HG03378 (cell line): ENCODE results near the gene PLN.

ENCODE experiments used
- ATAC-seq: cut with Tn5 transposase; IDR thresholded peaks from one replicate; pipeline ENCODE4 v1.9.1; 2021; ENCODE audit warnings: mild to moderate bottlenecking, moderate library complexity; ENCODE audit not compliant: unreplicated experiment

The PLN gene

DNA sequence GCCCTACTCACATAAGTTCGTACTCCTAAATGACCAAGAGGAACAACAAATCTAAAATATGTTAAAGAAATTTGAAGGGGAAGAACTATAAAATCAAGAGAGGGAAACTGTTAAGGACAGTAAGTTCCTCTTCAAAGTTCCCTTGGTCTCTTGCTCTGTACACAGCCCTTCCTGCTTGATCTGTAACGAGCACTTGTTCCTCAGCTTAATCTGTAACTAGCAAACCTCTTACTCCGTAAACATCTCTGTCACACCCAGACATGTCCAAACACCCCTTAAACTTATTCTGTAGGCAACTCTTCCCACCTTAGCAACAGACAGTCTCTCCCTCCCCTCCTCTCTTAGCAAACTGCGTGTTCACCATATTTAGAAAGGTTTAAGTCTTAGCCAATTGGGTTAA is 29.9 kb downstream of the PLN start:
- no peak for ATAC-seq

DNA sequence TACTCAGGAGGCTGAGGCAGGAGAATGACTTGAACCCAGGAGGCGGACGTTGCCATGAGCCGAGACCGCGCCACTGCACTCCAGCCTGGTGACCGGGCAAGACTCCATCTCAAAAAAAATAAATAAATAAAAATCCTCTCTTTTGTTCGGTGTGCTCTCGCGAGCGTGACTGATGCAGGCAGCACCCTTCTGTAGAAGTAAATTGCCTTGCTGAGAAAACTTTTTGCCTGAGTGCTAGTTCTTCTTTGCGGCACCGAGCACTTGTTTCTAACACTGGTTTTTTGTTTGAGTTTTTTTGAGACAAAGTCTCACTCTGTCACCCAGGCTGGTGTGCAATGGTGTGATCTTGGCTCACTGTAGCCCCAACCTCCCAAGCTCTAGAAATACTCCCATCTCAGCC is 30.5 kb downstream of the PLN start:
- no peak for ATAC-seq

DNA sequence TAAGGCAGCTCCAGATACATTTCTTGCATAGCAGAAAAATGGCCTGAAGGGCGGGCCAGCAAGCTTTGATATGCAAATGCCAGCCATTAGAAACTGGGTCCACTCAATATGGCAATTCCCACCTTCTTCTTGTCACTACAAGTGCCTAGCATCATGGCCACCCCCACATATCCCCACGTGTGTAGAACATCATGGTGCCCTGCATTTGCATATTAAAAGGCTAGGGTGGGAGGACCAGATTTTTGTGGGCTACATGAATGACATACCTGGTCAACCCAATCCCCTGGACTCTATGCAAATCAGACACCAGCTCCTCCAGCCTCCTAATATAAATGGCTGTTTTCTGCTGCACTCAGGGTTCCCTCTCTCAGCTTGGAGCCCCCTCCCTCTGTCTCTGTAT is 31.7 kb downstream of the PLN start:
- ATAC-seq, result no peak

DNA sequence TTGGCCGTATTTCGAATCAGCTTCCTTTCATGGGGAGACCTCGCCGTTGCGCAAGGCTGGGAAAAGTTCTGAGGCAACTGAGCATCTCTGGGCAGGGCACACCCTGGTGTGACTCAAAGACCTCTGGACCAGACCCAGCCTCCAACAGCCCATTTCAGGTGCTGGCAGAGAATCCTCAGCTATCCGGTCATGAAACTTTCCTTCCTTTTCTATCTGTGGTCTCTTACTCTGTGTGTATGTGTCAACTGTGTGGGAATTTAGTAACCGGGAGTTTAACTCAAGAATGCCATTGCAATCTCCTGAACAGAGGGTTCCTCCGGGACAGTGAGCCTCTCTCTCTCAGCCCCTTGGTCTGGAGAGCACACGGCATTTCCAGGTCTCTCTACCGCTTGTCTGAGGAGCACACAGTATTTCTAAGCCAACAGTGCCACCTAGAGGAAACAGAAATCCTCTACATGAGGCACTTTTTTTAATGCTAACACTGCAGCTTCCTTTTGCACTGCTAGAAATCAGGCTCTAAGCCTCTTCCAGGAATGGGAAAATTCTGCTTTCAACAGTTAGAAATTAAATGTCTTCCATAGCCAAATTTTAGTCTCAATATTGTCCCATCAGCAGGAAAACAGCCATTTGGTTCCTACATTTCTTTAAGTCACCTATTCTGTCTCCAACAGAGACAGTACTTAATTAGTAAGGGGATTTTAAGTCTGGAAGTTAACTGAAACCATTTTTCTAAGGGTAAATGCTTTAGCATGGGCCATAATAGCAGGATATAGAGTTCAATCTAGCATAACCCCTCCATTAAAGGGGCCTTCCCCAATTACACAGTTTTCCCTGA is 32.7 kb downstream of the PLN start:
- ATAC-seq, result peak; percentile 66

DNA sequence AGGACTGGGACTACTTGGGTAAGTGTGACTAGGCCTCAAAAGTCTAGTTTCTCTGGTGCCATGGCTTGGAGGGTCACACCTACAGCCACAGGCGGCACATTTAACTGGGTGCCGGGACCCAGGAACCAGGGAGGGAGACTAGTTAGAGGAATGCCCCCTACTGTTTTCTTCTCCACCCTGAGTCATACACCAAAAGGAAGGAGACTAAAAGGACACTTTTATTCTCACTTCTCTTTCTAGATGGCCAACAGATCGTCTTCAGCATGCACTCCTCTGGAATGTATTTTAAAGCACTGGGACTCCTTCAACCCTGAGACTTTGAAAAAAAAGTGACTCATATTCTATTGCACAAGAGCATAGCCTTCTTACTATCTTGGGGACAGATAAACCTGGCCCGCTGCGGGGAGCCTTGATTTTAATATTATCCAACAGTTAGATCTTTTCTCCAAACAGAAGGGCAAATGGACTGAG is 33.4 kb downstream of the PLN start:
- ATAC-seq, result no peak

DNA sequence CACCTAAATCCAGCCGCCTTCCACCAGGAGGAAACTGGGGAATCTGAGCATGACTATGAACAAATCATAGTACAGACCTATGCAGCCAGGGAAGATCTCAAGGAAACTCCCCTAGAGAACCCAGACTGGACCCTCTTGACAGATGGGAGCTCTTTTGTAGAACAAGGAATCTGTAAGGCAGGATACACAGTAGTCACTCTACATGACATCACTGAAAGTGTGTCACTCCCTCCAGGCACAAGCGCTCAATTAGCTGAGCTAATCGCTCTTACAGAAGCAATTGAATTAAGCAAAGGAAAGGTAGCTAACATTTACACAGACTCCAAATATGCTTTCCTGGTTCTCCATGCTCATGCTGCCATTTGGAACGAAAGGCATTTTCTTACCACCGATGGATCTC is 36.8 kb downstream of the PLN start:
- no peak for ATAC-seq

DNA sequence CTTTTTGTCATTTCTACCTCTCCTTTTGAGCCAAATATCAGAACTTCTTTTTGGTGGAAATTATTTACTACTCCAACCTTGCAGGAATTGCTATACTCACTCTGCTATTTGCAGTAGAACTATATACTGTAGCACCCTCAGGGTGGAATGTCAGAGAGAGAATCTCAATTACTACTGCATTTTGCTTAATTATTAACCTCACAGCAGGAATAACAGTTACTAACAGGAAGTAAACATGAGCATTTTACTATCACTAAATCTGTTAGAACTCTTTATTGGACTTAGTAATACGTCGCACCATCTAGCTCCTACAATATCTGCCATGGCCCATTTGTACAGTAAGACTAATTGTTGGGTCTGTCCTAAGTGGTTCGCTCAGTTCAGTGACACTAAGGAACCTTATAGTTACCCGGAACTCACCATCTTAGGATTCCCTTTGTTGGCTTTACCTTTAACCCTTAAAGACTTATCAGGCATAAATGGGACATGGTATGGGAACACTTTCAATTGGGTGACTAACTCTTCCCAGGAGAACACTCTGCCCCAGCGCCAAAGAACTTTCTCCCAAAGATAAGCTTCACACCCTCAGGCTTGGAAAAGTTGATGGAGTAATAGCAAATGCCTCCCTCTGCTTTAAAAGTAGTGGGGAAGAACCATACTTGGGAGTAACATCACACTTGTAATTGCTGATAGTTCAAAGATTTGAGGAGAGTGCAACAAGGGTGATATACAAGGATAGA is 38.8 kb downstream of the PLN start:
- ATAC-seq, result no peak

DNA sequence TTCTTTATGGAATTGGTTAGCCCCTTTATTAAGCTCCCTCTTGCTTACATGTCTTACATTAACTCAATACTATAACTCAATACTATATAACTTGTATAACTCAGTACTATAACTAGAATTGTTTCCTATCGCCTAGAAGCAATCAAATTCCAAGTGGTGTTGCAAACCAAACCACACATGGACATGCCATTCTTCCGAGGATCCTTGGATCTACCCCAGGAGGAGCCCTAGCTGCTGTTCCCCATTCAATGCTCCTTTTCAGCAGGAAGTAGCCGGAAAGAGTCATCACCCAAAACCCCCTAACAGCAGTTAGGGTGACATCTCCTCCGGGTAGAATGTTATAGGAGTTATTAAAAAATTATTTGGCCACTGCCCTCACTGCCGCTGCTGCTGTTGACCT is 40.5 kb downstream of the PLN start:
- ATAC-seq, result no peak

DNA sequence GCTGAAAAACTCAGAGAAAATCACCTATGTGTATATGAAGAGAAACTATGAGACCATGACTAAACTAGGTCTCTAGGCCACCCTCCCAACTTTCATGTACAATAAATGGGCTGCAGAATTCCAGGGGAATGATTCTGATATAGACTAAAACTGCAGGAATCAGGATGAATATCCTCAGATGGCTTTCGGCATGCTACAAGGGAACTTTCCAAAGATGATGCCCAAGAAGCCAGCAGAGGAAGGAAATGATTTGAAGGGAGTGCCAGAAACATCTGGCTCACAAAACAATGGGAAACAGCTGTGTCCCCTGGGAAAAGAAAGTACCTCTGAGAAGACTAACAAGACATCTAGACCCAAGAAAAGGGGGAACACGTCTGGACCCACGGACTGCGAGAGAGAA is 41.1 kb downstream of the PLN start:
- ATAC-seq, result no peak

DNA sequence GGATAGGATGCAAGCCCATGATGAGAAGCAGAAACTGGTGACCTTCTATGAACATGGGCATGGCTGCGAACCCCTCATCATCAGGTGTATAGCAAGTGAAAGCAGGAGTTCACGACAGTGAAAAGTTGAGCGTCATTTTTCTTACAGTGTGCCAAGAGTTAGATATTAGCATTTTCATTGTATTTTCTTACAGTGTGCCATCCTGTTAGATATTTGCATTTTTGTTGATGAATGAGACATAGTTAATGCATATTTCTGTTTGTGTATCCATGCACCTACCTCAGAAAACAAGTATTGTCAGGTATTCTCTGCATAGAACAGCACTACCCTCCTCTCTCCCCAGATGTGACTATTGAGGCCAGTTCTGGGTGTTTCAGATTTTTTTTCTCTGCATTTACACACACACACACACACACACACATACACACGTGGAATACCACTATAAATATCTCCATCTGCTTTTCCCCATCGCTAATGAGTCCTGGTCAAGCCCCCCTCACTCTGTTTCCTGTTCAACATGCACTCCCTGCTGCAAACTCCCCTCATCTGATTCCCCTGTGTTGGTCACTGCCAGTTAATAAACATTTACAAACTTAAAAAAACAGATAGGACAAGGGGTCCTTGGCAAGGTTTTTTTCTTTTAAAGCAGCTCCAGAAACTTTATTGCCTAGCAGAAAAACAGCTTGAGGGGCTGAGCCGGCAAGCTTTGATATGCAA is 41.7 kb downstream of the PLN start:
- no peak for ATAC-seq

DNA sequence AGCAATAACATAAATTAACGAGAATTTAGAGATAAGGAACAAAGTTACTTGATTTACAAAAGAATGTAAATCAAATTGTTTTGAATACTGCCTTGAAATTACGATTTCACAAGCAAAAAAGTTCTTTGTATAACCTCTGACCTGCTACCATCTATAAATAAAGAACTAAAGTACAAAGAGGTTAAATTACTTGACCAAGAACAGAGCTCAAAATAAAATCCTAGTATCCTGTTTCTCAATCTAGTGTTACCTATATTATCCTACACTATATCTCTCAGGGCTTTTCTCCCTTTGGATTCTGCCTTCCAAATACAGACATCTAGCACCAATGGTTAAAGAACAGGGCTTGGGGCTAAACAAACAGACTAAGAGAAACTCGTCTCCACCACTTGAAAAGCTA is 43.8 kb downstream of the PLN start:
- no peak for ATAC-seq

DNA sequence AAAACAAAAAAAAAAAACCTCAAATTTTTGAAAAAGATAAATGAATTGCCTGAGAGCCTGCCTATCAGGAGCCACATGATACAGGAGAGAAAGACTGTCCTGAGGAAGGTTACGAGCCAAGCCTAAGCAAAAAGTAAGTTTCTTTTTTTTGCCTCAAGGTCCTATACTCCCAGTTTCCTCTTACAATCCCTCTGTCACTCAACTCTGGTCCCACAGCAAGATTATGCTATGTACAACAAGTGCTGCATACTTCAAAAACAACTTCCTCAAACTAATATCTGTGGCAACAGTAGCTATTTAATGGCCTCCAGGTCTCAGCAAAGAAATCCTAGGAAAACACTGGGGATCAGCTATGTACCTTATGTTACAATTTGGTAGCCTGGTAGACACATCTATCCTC is 46.8 kb downstream of the PLN start:
- no peak for ATAC-seq

DNA sequence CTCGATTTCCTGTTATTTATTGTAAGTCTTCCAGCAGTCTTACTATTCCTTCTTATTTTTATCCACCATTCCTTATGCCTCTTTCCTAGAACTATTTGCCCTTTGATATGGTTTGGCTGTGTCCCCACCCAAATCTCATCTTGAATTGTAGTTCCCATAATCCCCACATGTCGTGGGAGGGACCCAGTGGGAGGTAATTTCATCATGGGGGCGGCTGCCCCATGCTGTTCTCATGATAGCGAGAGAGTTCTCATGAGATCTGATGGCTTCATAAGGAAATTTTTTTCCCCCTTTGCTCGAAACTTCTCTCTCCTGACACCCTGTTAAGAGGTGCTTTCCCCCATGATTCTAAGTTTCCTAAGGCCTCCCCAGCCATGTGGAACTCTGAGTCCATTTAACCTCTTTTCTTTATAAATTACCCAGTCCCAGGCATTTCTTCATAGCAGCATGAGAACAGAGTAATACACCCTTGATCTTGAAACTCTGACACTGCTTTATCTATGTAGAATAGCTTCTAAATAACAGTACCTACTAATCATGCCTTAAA is 48.8 kb downstream of the PLN start:
- ATAC-seq, result no peak

DNA sequence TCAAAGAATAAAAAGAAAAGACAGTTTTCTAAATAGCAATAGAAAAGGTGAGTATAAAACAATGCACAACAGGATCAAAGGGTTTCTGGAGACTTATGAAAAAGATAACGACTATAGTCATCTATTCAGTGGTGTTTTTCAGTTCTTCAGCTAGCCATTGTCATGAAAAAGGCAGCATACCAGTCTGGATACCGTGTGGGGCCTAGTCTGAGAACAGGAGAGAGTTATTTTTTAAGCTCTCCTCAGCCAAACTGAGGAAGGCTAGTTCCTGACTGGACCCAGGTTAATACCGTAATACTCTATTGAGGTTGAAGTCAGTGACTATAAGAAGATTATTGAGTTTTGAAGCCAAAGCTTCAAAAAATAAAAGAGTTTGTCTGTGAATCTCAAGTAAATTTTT is 49.5 kb downstream of the PLN start:
- ATAC-seq, result no peak

DNA sequence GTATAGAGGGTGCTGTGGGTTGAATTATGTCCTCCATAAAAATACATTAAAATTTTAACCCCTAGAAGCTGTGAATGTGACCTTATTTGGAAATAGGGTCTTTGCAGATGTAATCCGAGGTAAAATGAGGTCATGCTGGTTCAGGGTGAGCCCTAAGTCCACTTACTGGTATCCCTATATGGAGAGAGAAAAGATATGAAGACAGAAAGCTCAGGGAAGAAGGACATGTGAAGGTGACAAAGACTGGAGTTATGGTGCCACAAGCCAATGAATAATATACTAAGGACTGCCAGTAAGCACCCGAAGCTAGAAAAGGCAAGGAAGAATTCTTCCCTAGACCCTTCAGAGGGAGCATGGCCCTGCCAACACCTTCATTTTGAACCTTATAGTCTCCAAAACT is 50.2 kb downstream of the PLN start:
- no peak for ATAC-seq

DNA sequence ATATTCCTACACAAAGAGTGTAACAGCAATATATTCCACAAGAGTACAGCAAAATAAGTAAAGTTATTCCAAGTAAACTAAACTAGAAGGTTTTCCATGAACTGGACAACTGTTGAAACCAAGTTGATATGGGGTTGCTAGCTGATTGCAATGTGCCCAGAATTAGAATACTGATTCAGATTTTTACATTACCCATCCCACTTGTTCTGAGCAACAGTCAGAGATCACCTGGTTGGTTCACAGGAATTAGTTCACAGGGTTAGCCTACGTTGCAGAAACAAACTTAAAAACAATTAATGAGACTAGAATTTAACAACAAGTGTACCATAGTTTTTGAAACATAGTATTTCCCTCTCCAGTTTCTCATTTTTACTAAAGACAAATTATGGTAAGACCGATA is 54.2 kb downstream of the PLN start:
- ATAC-seq, result no peak

DNA sequence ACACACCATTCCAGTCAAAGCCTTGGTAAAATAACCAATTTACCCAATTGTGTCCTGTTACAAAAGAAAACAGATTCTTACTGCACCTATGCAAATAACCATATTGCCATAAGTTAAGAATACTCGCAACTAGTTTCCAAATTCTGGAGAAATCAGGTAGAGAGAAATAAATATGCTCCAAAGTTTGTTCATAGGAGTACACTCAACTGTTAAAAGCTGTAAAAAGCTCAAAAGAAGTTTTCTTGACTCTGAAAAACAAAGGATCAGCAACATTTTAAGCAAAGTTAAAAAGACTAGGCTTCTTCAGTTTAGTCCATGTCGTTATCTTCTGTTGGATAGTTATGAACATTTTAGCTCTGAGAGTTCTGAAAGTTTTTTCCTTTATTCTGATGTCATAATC is 55.3 kb downstream of the PLN start:
- no peak for ATAC-seq

DNA sequence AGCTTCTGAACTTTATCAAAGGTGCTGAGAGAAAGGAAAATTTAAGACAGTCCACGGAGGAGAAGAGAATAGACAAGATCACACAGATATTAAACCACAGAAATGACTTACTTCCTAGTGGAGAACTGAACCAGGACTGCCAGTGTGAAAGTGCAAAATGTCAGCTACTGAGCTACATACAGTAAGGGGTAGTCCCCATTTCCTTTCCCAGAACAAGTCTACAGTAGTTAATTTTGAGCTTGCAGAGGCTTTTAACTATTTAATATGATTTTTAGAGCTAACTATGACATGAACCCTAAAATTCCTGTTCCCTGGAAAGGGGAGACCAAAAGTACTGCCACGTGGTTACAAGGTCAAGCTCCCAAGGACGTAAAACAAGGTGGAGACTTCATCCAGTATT is 58.2 kb downstream of the PLN start:
- ATAC-seq, result peak; percentile 66

DNA sequence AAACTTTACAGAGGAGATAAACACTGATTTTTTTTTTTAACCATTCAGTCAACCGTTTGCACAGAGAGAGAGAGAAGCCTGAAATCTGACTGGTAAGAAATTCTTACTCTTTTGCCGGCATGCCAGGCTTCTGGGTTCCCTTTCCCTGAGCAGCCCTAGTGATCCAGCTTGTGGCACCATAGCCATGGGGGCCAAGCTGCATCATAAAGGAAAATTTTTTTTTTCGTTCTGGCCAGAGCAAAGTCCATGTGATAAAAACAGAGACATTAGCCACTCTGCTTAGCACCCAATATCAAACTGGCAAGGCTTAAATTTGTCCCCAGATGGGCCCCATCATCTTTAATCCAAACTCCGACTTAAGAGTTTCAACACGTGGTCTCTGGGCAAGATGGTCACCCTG is 58.8 kb downstream of the PLN start:
- ATAC-seq, result no peak
